Skin of body (tissue), 2 donors: ENCODE results near the gene ZNF213. TPM values are rescaled to one million over a fixed set of nuclear protein-coding genes. Genes with fewer than 3 reads are reported as not detected.
A peak's percentile ranks its signal among the peaks of the same experiment; 100 is the strongest.
"Not testable (repeated sequence)": the region's sequence is repeated elsewhere in the genome, so short reads cannot be mapped to it uniquely, and the experiment has no call there.

ENCODE experiments used
- DNase-seq: peaks from one replicate; lab custom pipeline; 2025; lab: John Stamatoyannopoulos, UW
- total RNA-seq: library from RNA; depleted of rRNA; stranded (reverse); fragments of >200 nt; gene quantifications from one replicate; pipeline ENCODE4 v1.2.3, GENCODE V29; 2014

The ZNF213 gene
- total RNA-seq, 1 donor from 2014 or later: 4.0 TPM

GRCh38 chr16:3129137-3130131 lies 5.4 kb upstream of the ZNF213 start:
- DNase-seq: peak; percentile 91

- no peak for DNase-seq
Measured at GRCh38 chr16:3131755-3132377, 3.0 kb upstream of the ZNF213 start.

GRCh38 chr16:3133844-3134243 lies 985 bp upstream of the ZNF213 start:
- DNase-seq: no peak

GRCh38 chr16:3135126-3135715 lies 392 bp downstream of the ZNF213 start:
- peak; percentile 50 for DNase-seq

GRCh38 chr16:3137267-3137666 lies 2.4 kb downstream of the ZNF213 start:
- no peak for DNase-seq

GRCh38 chr16:3138342-3138741 lies 3.5 kb downstream of the ZNF213 start:
- no peak for DNase-seq

GRCh38 chr16:3138823-3139426 lies 4.1 kb downstream of the ZNF213 start:
- DNase-seq: no peak

GRCh38 chr16:3139561-3139960 lies 4.7 kb downstream of the ZNF213 start:
- not testable (repeated sequence) for DNase-seq

- no peak for DNase-seq
Measured at GRCh38 chr16:3140603-3141427, 6.0 kb downstream of the ZNF213 start.

- DNase-seq: no peak
Measured at GRCh38 chr16:3141781-3142311, 7.0 kb downstream of the ZNF213 start.

GRCh38 chr16:3142327-3142726 lies 7.5 kb downstream of the ZNF213 start:
- no peak for DNase-seq

- DNase-seq: no peak
Measured at GRCh38 chr16:3142770-3143169, 7.9 kb downstream of the ZNF213 start.

GRCh38 chr16:3143189-3143588 lies 8.4 kb downstream of the ZNF213 start:
- no peak for DNase-seq

GRCh38 chr16:3143598-3144320 lies 8.9 kb downstream of the ZNF213 start:
- no peak for DNase-seq

- DNase-seq: no peak
Measured at GRCh38 chr16:3144321-3144983, 9.6 kb downstream of the ZNF213 start.

GRCh38 chr16:3145151-3145550 lies 10.3 kb downstream of the ZNF213 start:
- no peak for DNase-seq

- no peak for DNase-seq
Measured at GRCh38 chr16:3145660-3146059, 10.8 kb downstream of the ZNF213 start.

- no peak for DNase-seq
Measured at GRCh38 chr16:3147046-3147756, 12.4 kb downstream of the ZNF213 start.

GRCh38 chr16:3147757-3148104 lies 12.9 kb downstream of the ZNF213 start:
- DNase-seq: no peak
